HUES6 (cell line): Measurements from ENCODE around the gene XRCC3.

Experiments used
- H3K27ac ChIP-seq: 2 replicates; pipeline ENCODE4 v1.7.0; 2013; ENCODE audit warnings: low read depth, mild to moderate bottlenecking, low read length, inconsistent platforms
- H3K27me3 ChIP-seq: 2 replicates; pipeline ENCODE4 v1.6.1; 2013; ENCODE audit warnings: low read length; ENCODE audit not compliant: control insufficient read depth, insufficient read depth
- H3K36me3 ChIP-seq: 2 replicates; pipeline ENCODE4 v1.6.1; 2013; ENCODE audit warnings: low read length; ENCODE audit not compliant: control insufficient read depth, insufficient read depth
- H3K4me1 ChIP-seq: 2 replicates; pipeline ENCODE4 v1.6.1; 2013; ENCODE audit warnings: low read length; ENCODE audit not compliant: control insufficient read depth, insufficient read depth
- H3K4me3 ChIP-seq: 2 replicates; pipeline ENCODE4 v1.5.1; 2013; ENCODE audit warnings: low read depth, low read length
- H3K9ac ChIP-seq: one replicate; pipeline ENCODE4 v1.6.1; 2013; ENCODE audit warnings: mild to moderate bottlenecking, low read length
- H3K9me3 ChIP-seq: 2 replicates; pipeline ENCODE4 v1.6.1; 2013; ENCODE audit warnings: low read depth, low read length; ENCODE audit not compliant: control insufficient read depth, insufficient read depth

Gene XRCC3

DNA sequence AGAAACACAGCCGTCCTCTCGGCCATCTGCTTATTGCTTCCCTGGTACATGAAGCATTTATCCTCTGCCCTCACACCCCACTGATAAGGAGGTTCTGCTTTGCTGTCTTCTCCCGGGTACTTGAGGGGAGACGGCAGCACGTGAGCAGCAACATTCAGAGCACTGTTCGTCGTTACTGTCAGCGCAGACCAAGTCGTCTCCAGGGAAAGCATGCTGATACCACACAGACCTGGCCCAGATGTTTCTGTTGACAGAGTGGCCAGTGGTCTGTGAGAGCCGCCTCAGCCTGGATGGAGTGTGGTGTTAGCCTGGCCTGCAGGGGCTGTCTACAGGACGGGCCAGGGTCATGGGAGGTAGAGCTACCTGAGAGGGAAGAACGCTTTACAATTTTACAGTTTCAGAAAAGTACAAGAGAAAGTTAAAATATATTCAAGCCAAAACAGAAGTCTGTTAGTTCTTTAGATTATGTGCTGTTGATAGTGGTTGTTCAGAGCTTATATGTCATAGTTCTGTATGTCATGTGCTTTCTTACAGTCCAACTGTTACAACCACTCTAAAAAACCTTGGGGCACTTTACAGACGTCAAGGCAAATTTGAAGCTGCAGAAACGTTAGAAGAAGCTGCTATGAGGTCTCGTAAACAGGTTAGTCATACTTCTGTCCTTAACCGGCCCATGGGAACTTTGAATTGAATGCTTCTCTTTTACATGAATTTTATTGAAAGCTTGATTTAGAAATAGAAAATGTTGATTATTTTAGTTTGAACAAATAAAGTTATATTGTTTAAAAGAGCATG lies 38.2 kb downstream of the XRCC3 start:
- H3K4me1 ChIP-seq: no peaks in the 10 kb centered on the region

DNA sequence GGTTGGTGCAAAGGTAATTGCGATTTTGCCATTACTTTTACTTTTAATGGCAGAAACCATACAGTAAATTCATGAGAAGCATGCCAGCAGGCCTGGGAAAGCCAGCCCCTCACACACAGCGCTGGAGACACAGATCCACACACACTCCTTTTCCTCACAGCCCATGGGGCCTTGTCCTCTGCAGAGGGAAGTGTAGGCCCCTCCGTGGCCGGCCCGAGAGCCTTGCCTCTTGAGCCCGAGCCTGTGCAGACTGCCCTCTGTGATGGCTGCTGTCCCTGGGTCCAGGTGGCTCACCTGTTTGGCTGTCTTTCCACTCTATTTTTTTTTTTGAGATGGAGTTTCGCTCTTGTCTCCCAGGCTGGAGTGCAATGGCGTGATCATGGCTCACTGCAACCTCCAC lies 39.3 kb downstream of the XRCC3 start:
- Histone ChIP-seq H3K27ac (no peak overlapping the region), H3K4me1 (no peaks in the 10 kb centered on the region), H3K36me3 (peaks cover 98% of the 10 kb centered on the region), H3K4me3 (no peak overlapping the region), H3K27me3 (no peaks in the 10 kb centered on the region), H3K9me3 (no peaks in the 10 kb centered on the region), H3K9ac (no peak overlapping the region)

More for the DNA sequence above, 38.2 kb downstream of the XRCC3 start:
- Histone ChIP-seq H3K9ac (no peak overlapping the region), H3K9me3 (no peaks in the 10 kb centered on the region), H3K4me3 (no peak overlapping the region), H3K36me3 (peaks cover 98% of the 10 kb centered on the region), H3K27me3 (no peaks in the 10 kb centered on the region), H3K27ac (no peak overlapping the region)

DNA sequence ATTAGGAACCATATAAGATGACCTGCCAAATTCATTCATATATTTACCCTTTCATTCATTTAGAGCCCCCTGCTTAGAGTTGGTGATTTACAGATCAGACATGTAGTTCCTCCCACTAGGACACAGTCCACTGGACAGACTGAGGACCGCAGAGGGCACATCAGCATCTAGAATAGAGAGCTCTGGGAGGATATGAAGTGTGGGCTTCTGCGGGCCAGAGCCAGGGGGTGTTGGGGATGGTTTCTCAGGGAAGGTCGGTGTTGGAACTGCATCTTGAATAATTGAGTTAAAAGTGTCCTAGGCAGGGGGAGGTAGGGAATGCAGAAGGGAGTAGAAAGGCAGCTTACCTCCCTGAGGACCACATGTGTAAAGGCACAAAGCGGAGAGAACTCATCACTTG lies 43.3 kb downstream of the XRCC3 start:
- Histone ChIP-seq H3K9me3 (no peaks in the 10 kb centered on the region), H3K27me3 (no peaks in the 10 kb centered on the region), H3K36me3 (peaks cover 89% of the 10 kb centered on the region), H3K27ac (no peak overlapping the region), H3K9ac (no peak overlapping the region), H3K4me3 (no peak overlapping the region), H3K4me1 (no peaks in the 10 kb centered on the region)

DNA sequence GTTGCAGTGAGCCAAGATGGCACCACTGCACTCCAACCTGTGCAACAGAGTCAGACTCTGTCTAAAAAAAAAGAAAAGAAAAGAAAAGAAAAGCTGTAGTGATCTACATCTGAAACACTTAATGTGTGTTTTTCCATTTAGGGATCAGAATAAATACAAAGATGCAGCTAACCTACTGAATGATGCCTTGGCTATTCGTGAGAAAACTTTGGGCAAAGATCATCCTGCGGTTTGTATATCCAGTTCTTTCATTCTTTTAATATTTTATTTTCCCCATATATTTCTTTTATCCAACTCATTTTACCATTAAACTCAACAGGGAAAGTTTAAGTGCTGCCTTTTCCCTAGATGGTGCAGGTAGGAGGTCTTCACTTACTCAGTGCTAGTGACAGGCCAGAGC lies 45.9 kb downstream of the XRCC3 start:
- Histone ChIP-seq H3K9ac (no peak overlapping the region), H3K4me1 (no peaks in the 10 kb centered on the region), H3K36me3 (peaks cover 79% of the 10 kb centered on the region)

DNA sequence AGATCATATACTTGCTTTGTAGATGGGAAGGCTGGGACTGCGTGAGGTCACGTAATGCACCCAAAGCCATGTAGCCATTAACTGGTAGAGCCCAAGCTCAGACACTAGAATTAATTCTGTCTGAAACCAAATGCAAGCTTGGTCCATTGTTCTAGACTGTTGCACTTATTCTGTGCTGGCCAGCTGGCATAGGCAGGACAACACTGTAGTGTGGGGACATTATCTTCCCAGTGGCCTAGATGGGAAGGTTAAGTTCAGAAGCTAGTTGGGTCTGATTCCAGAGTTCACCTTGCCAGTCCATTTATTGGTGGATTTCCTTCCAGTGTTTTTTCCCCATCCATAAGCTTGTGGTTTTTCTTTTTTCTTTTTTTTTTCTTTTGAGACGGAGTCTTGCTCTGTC lies 47.1 kb downstream of the XRCC3 start:
- Histone ChIP-seq H3K4me1 (no peaks in the 10 kb centered on the region), H3K36me3 (peaks cover 79% of the 10 kb centered on the region), H3K9ac (no peak overlapping the region), H3K9me3 (no peaks in the 10 kb centered on the region), H3K27me3 (no peaks in the 10 kb centered on the region), H3K4me3 (no peak overlapping the region), H3K27ac (no peak overlapping the region)

More for the DNA sequence above, 45.9 kb downstream of the XRCC3 start:
- Histone ChIP-seq H3K27ac (no peak overlapping the region), H3K4me3 (no peak overlapping the region), H3K27me3 (no peaks in the 10 kb centered on the region), H3K9me3 (no peaks in the 10 kb centered on the region)

DNA sequence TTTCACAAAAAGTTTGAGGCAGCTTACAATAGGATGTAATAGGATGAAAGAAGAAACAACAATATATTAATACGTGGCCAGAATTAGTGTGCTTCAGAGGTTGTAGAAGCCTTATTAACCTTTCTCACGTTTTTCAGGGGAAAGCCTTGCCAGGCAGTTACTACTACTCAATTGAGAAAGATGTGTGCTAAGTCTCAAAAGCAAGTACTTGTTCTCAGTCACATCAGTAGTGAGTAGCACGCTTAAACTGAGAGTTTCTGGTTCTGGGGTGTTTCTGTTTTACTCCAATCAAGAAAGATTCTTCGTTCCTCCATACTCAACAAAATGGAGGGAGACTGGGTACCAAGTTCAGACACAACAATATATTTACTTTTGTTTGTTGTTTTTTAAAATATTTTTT lies 47.6 kb downstream of the XRCC3 start:
- Histone ChIP-seq H3K27me3 (no peaks in the 10 kb centered on the region), H3K36me3 (peaks cover 76% of the 10 kb centered on the region), H3K4me1 (no peaks in the 10 kb centered on the region)

DNA sequence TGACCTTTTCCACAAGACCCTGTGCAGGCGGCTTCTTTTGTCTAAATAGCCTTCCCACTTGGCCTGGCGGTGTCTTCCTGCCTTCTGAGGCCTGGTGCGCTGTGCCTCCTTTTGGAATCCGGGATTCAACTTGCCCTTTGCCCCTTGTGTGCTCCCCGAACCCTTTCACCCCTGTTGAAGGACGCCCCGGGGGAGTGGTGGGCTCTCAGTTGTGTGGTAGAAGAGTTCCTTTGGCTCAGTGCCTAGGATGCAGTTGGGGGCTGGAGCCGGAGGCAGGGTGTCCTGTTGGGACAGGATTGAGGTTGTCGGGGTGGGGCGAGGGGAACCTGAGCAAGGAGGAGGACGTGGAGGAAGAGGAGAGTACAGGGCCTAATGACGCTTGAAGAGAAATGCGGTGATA lies 51.7 kb downstream of the XRCC3 start:
- no peak overlapping the region for H3K27ac ChIP-seq
- H3K9me3 ChIP-seq: no peaks in the 10 kb centered on the region
- no peak overlapping the region for H3K9ac ChIP-seq
- no peaks in the 10 kb centered on the region for H3K27me3 ChIP-seq
- H3K4me3 ChIP-seq: no peak overlapping the region
- H3K4me1 ChIP-seq: no peaks in the 10 kb centered on the region
- H3K36me3 ChIP-seq: peaks cover 73% of the 10 kb centered on the region

More for the DNA sequence above, 47.6 kb downstream of the XRCC3 start:
- H3K27ac ChIP-seq: no peak overlapping the region
- H3K4me3 ChIP-seq: no peak overlapping the region
- no peaks in the 10 kb centered on the region for H3K9me3 ChIP-seq
- H3K9ac ChIP-seq: no peak overlapping the region

DNA sequence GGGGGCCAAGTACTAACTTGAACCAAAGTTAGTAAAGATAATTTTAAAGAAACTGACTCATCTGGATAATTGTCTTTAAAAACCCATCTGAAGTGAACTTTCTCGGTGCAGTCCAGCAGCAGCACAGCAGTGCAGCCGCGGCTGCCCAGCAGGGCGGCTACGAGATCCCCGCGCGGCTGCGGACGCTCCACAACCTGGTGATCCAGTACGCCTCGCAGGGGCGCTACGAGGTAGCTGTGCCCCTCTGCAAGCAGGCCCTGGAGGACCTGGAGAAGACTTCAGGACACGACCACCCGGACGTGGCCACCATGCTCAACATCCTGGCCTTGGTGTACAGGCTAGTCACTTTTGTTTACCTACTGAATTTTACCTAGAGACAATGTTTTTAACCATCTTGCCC lies 52.7 kb downstream of the XRCC3 start:
- Histone ChIP-seq H3K4me3 (no peak overlapping the region), H3K9me3 (no peaks in the 10 kb centered on the region), H3K9ac (no peak overlapping the region), H3K27me3 (no peaks in the 10 kb centered on the region), H3K4me1 (no peaks in the 10 kb centered on the region), H3K27ac (no peak overlapping the region), H3K36me3 (peaks cover 72% of the 10 kb centered on the region)

DNA sequence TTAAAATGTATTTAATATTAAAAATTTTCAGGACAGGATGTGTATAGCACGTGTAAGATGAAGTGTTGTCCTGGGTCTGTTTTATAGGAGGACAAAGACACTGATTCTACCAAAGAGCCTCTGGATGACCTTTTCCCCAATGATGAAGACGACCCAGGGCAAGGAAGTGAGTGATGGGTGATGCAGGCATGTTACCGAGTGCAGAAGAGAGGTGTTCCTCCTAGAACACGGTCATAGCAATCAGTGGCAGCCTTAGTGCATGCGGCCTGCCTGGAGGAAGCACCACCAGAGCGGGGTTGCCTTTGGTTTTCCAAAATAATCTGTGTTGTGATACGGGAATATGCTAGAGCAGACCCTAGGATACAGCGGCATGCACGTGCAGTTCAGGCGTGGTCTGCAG lies 53.2 kb downstream of the XRCC3 start:
- no peaks in the 10 kb centered on the region for H3K4me1 ChIP-seq
- H3K27me3 ChIP-seq: no peaks in the 10 kb centered on the region
- H3K4me3 ChIP-seq: no peak overlapping the region
- peaks cover 73% of the 10 kb centered on the region for H3K36me3 ChIP-seq
- no peak overlapping the region for H3K27ac ChIP-seq
- H3K9ac ChIP-seq: no peak overlapping the region
- no peaks in the 10 kb centered on the region for H3K9me3 ChIP-seq

DNA sequence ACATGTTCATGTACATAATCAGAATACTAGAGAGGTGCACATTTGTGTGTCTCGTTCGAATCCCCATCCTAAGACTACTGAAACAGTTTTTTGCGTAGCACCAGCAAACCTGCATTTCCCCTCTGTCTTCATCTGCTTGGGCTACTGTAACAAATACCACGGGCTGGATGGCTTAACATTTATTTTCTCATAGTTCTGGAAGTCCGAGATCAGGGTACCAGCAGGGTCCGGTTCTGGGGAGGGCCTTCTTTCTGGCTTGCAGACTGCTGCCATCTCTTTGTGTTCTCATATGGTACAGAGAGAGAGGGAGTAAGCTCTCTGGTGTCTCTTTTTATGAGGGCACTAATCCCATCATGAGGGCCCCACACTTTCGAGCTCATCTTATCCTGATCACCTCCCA lies 55.6 kb downstream of the XRCC3 start:
- no peaks in the 10 kb centered on the region for H3K27me3 ChIP-seq
- H3K27ac ChIP-seq: no peak overlapping the region
- no peak overlapping the region for H3K4me3 ChIP-seq
- no peaks in the 10 kb centered on the region for H3K9me3 ChIP-seq
- H3K4me1 ChIP-seq: no peaks in the 10 kb centered on the region
- H3K36me3 ChIP-seq: peaks cover 85% of the 10 kb centered on the region
- no peak overlapping the region for H3K9ac ChIP-seq

DNA sequence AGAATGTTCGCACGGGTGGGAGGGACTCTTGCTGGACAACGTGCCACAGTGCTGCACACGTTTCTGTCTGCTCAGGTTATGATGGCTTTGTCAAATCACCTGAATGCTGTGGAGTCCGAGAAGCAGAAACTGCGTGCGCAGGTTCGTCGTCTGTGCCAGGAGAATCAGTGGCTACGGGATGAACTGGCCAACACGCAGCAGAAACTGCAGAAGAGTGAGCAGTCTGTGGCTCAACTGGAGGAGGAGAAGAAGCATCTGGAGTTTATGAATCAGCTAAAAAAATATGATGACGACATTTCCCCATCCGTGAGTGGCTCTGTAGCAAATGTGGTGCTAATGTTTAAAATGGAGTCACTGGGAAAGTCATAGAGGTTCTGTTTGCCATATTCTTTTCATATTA lies 57.8 kb downstream of the XRCC3 start:
- H3K36me3 ChIP-seq: peaks cover 77% of the 10 kb centered on the region
- H3K27ac ChIP-seq: no peak overlapping the region

More for the DNA sequence above, 57.8 kb downstream of the XRCC3 start:
- Histone ChIP-seq H3K27me3 (no peaks in the 10 kb centered on the region), H3K9me3 (no peaks in the 10 kb centered on the region), H3K9ac (no peak overlapping the region), H3K4me3 (no peak overlapping the region), H3K4me1 (no peaks in the 10 kb centered on the region)
